Activated CD8-positive, alpha-beta T cell treated with anti-CD3 and anti-CD28 coated beads for 36 hours (primary cell): ENCODE measurements around the gene SOX15. TPM values are rescaled to one million over a fixed set of nuclear protein-coding genes. Genes with fewer than 3 reads are reported as not detected.
A peak's percentile ranks its signal among the peaks of the same experiment; 100 is the strongest.

ENCODE experiments used
- ATAC-seq: fragments of 200-7000 bp; cut with Tn5 transposase; one replicate; pipeline ENCODE4 v1.10.0; 2021; ENCODE audit warnings: mild to moderate bottlenecking, moderate library complexity
- CTCF ChIA-PET: fragments of 350-600 bp; sonication (Branson Sonifier 250); formaldehyde crosslinking; loops from one replicate; lab custom pipeline; 2021; ENCODE audit warnings: antibody characterized with exemption; lab: Charles Lee
- POLR2A ChIA-PET: fragments of 350-600 bp; sonication (Branson Sonifier 250); formaldehyde crosslinking; loops from one replicate; lab custom pipeline; 2021; ENCODE audit warnings: antibody characterized with exemption; lab: Charles Lee
- DNase-seq: peaks from one replicate; pipeline ENCODE4 v3.0.0-alpha.2; 2020
- H3K27ac Mint-ChIP-seq: one replicate; pipeline ENCODE4 v1.8.0; 2021; ENCODE audit warnings: mild to moderate bottlenecking, mixed read lengths
- H3K27me3 Mint-ChIP-seq: one replicate; pipeline ENCODE4 v1.8.0; 2021; ENCODE audit warnings: mixed read lengths
- H3K36me3 Mint-ChIP-seq: one replicate; pipeline ENCODE4 v1.8.0; 2021; ENCODE audit warnings: low read depth, mixed read lengths
- H3K4me1 Mint-ChIP-seq: one replicate; pipeline ENCODE4 v1.8.0; 2021; ENCODE audit warnings: low read depth, mixed read lengths
- H3K4me3 Mint-ChIP-seq: one replicate; pipeline ENCODE4 v1.8.0; 2021; ENCODE audit warnings: mild to moderate bottlenecking, moderate library complexity, mixed read lengths
- H3K9me3 Mint-ChIP-seq: one replicate; pipeline ENCODE4 v1.8.0; 2021; ENCODE audit warnings: mixed read lengths
- intact Hi-C: fragments of 100-400 bp; cut with micrococcal nuclease; formaldehyde crosslinking; loops from one replicate; pipeline ENCODE4 v1.10.0; 2022
- total RNA-seq, 2 experiments: library from RNA; stranded (reverse); gene quantifications; one replicate each; pipeline ENCODE4 v1.2.3, GENCODE V29; 2021
- TF ChIP-seq, protein P1 (sequence below): fragments of 200-600 bp; IDR thresholded peaks from one replicate; pipeline ENCODE4 v1.8.0; 2022; ENCODE audit warnings: antibody characterized with exemption, mild to moderate bottlenecking

Gene SOX15
- total RNA-seq, 2 experiments from 2014 or later: 0.25 TPM; not detected in 1

DNA sequence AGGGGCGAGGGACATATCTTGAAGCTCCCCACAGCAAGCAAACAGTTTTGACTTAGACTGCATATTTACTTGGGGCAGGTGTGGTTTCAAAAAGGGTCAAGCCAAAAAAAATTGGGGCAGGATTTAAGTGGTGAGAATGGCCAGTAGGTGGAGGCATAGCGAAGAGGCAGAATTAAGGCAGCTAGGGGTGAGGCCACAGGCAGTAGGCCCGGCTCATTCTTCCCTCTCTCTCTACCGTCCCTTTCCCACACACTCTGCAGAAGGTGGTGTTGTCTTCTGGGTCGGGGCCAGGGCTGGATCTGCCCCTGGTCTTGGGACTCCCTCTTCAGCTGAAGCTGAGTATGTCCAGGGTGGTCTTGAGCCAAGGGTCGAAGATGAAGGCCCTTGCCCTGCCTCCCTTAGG lies 42.6 kb upstream of the SOX15 start:
- H3K4me1 Mint-ChIP-seq: peaks cover 3% of the 10 kb centered on the region
- H3K9me3 Mint-ChIP-seq: no peaks in the 10 kb centered on the region
- POLR2A ChIA-PET: interaction anchor here (0.5 to 1.4 kb wide), 9 partner anchors 16 to 74 kb away, joined by 3 to 4 read pairs (median 3); partner anchors contain the start of genes ATP1B2, TP53 and WRAP53
- DNase-seq (peak; percentile 60), ATAC-seq (peak; percentile 48)
- TF ChIP-seq, protein P1, sequence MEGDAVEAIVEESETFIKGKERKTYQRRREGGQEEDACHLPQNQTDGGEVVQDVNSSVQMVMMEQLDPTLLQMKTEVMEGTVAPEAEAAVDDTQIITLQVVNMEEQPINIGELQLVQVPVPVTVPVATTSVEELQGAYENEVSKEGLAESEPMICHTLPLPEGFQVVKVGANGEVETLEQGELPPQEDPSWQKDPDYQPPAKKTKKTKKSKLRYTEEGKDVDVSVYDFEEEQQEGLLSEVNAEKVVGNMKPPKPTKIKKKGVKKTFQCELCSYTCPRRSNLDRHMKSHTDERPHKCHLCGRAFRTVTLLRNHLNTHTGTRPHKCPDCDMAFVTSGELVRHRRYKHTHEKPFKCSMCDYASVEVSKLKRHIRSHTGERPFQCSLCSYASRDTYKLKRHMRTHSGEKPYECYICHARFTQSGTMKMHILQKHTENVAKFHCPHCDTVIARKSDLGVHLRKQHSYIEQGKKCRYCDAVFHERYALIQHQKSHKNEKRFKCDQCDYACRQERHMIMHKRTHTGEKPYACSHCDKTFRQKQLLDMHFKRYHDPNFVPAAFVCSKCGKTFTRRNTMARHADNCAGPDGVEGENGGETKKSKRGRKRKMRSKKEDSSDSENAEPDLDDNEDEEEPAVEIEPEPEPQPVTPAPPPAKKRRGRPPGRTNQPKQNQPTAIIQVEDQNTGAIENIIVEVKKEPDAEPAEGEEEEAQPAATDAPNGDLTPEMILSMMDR: peak; percentile 56
- CTCF ChIA-PET: interaction anchor here (0.8 to 5.9 kb wide), 11 partner anchors 10 to 244 kb away, joined by 3 to 63 read pairs (median 3); partner anchors contain the start of genes ATP1B2, FXR2, TP53 and WRAP53
- H3K4me3 Mint-ChIP-seq: no peak overlapping the region
- no peaks in the 10 kb centered on the region for H3K27me3 Mint-ChIP-seq
- no peaks in the 10 kb centered on the region for H3K36me3 Mint-ChIP-seq
- H3K27ac Mint-ChIP-seq: no peak overlapping the region
- intact Hi-C loops: loop anchor here (5.0 kb wide), 1 partner anchor 55 kb away; the partner anchor contains the start of genes TP53 and WRAP53

DNA sequence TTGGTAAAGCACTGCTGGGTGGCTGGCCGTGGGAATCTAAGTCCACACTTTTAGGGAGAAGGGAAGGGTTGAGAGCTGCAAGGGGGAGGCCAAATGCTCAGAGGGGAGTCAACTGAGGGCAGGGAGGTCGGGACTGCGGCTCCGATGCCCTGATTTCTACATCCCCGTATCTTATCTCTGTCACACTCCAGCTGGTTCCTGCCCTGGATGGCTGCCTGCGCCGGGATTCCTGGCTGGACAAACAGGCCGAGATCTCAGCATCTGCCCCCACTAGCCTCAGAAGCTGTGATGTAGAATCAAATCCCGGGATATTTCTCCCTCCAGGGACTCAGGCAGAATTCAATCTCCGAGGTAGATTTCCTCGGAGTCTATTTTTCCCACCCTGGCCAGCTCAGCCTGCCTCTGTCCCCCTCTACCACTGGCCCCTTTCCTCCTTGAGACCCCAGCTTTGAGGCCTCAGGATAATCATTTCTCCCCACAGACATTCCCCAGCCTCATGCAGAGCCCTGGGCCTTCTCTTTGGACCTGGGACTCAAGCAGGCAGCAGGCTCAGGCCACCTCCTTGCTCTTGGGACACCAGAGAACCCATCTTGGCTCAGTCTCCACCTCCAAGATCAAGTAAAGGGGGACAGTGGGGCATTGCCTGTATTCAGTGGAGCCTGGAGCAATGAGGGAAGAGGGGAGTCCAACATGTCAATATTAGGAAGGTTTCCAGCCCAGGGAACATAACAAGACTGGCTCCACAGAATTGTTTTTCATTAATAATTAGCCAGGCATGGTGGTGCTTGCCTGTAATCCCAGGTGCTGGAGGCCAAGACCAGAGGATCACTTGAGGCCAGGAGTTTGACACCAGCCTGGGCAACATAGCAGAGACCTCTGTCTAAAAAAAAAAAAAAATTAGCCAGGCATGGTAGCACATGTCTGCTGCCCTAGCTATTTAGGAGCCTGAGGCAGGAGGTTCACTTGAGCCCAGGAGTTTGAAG lies 41.8 kb upstream of the SOX15 start:
- ChIA-PET POLR2A (interaction anchor here (0.5 to 1.2 kb wide), 6 partner anchors 19 to 75 kb away, joined by 3 to 4 read pairs (median 3); partner anchors contain the start of genes ATP1B2, TP53 and WRAP53), CTCF (interaction anchor here (0.8 to 5.9 kb wide), 11 partner anchors 11 to 243 kb away, joined by 3 to 63 read pairs (median 3); partner anchors contain the start of genes FXR2, TP53 and WRAP53)
- intact Hi-C loops: loop anchor here (5.0 kb wide), 1 partner anchor 56 kb away; the partner anchor contains the start of genes TP53 and WRAP53
- ATAC-seq (no peak), DNase-seq (no peak)
- H3K4me3 Mint-ChIP-seq: no peak overlapping the region
- no peaks in the 10 kb centered on the region for H3K9me3 Mint-ChIP-seq
- H3K27me3 Mint-ChIP-seq: no peaks in the 10 kb centered on the region
- H3K36me3 Mint-ChIP-seq: no peaks in the 10 kb centered on the region
- no peak overlapping the region for H3K27ac Mint-ChIP-seq
- TF ChIP-seq, protein P1: no peak
- H3K4me1 Mint-ChIP-seq: peaks cover 8% of the 10 kb centered on the region

DNA sequence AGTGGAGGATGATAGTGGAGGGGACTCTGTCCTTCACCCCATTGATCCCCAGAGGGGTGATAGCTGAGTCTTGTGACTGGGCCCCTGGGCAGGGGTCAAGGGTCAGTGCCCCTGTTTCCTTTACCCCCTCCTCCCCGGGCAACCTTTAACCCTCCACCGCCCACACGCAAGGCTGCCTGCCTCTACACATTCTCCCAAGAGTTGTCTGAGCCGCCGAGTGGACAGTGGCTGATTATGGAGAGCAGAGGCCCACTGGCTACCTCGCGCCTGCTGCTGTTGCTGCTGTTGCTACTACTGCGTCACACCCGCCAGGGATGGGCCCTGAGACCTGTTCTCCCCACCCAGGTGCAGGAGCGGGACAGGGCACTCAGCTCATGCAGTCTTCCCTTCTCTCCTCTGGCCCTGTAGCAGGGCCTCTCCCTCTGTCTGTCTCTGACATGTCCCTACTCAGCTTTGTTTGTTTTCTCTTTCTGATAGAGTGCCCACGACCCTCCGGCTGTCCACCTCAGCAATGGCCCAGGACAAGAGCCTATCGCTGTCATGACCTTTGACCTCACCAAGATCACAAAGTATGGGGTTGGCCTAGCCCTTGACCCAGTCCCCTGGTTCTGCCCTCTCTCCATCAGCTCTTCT lies 40.2 kb upstream of the SOX15 start, which contains the start of gene SHBG:
Gene SHBG, plus strand, starts transcription at position 197 of the 633 bp plus-strand sequence. Its CDS starts 38 bp downstream, at position 235.
- POLR2A ChIA-PET: interaction anchor here (1.4 to 1.6 kb wide), 2 partner anchors 43 to 57 kb away, joined by 3 to 9 read pairs; partner anchors contain the start of gene TP53
- Mint-ChIP-seq H3K27ac (no peak within 1 kb of the TSS), H3K4me3 (no peak within 1 kb of the TSS), H3K9me3 (no peaks in the 10 kb centered on the region), H3K27me3 (no peaks in the 10 kb centered on the region), H3K36me3 (no peaks in the 10 kb centered on the region), H3K4me1 (peaks cover 10% of the 10 kb centered on the region)
- TF ChIP-seq, protein P1: no peak
- intact Hi-C loops: loop anchor here (5.0 kb wide), 1 partner anchor 57 kb away; the partner anchor contains the start of genes TP53 and WRAP53
- ATAC-seq (no peak), DNase-seq (no peak)
- CTCF ChIA-PET: interaction anchor here (0.9 to 5.9 kb wide), 2 partner anchors 58 to 84 kb away, joined by 3 to 63 read pairs; partner anchors contain the start of genes TP53 and WRAP53

DNA sequence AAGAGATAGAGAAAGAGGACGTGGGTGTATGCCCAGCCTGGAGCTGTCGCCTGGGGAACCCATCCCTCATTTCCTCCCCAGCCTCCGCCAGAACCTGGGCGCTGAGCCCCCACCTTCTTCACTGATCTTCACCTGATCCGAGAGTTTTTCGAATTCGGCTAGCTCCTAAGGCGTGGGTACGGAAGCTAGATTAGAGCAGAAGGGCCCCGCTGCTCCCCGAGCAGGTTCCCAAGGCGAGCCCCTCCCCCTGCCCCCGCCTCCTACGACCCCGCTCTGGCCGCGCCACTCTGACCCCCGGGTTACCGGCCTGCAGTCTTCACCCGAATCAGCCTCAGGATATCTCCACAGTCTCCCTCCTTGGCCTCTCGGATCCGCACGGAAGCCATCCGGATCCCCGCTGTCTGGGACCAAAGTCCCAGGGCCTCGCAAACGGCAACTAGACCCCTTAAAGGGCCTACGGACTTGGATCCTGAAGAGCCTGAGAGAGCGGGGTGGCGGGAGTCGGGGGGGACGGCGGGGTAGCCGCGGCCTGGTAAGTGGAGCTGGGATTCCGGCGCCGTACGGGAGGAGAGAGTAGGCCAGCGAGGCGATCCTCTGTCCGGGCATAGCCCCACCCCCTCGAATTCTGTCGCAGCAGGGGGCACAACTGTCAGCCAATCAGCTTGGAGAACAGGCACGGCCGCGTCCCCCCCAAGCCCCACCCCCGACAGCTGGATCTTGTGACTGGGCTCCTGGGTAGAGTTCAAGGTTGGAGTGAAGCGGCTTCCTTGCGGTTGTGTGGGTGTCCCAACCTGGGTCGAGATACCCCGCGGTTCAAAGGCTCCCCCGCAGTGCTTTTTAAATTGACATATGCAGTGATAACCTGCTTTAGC lies 37.6 kb upstream of the SOX15 start, which contains the start of gene SAT2:
Gene SAT2, minus strand, starts transcription at position 572 of the 872 bp plus-strand sequence. Its CDS starts 186 bp downstream, at position 386.
- CTCF ChIA-PET: interaction anchor here (0.8 to 2.3 kb wide), 8 partner anchors 9 to 80 kb away, joined by 3 to 16 read pairs (median 3); partner anchors contain the start of genes FXR2, TP53 and WRAP53
- H3K27me3 Mint-ChIP-seq: no peaks in the 10 kb centered on the region
- POLR2A ChIA-PET: interaction anchor here (0.6 to 4.7 kb wide), 15 partner anchors 10 to 347 kb away, joined by 3 to 41 read pairs (median 3); partner anchors contain the start of genes ATP1B2, CD68, FXR2 and SOX15
- peaks cover 10% of the 10 kb centered on the region for H3K4me1 Mint-ChIP-seq
- intact Hi-C loops: no loop called here
- H3K27ac Mint-ChIP-seq: peak within 1 kb of the TSS; percentile 76
- ATAC-seq (peak; percentile 96), DNase-seq (peak; percentile 93)
- H3K4me3 Mint-ChIP-seq: peak within 1 kb of the TSS; percentile 87
- no peaks in the 10 kb centered on the region for H3K36me3 Mint-ChIP-seq
- TF ChIP-seq, protein P1: no peak
- no peaks in the 10 kb centered on the region for H3K9me3 Mint-ChIP-seq
